Endometrial microvascular endothelial cells (primary cell): ENCODE measurements around the gene PLEKHG3. TPM values are rescaled to one million over a fixed set of nuclear protein-coding genes. Genes with fewer than 3 reads are reported as not detected.
"Not testable (repeated sequence)": the region's sequence is repeated elsewhere in the genome, so short reads cannot be mapped to it uniquely, and the experiment has no call there.

ENCODE experiments used
- in situ Hi-C: cut with HindIII; loops from 2 replicates; pipeline ENCODE4 v1.10.0; 2017; ENCODE audit warnings: low sequenced_read_pairs, low pct_unique_long_range_greater_than_20kb; ENCODE audit errors: inconsistent ontology term
- total RNA-seq: library from RNA; depleted of rRNA; stranded (reverse); fragments of >200 nt; gene quantifications from one replicate; pipeline ENCODE4 v1.2.3, GENCODE V29; 2015; ENCODE audit errors: inconsistent ontology term

Gene PLEKHG3
- total RNA-seq = 0.28 TPM

DNA sequence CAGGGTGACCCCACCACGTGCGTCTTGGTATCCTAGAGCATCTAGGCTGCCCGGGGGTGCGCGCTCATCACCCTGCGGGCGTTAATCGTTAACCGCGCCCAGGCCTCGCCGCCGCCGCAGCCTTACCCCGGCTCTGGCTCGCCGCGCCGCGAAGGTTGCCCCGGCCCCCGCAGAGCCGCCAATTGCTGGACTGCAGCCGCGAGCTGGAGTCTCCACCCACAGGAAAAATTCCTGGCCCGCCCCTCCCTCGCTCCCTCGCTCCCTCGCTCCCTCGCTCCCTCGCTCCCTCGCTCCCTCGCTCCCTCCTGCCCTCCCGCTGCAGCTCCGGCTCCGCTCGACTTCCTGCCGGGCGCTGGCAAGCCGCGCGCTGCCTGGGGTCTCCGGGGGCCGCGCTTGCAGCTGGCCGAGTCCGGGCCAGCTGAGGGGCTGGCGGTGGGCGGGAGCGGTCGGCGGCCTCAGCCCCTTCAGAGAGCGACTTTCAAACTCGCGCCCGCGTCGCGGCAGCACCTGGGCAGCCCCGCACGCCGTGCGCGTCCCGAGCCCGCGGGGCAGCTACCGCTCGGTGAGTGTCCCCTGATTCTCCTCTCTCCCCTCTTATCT is at the start of gene PLEKHG3:
PLEKHG3 (plus strand) TSS at position 282 of the 600 bp plus-strand sequence. CDS start 23,208 bp downstream, outside the sequence.
- in situ Hi-C loops = no loop called here

DNA sequence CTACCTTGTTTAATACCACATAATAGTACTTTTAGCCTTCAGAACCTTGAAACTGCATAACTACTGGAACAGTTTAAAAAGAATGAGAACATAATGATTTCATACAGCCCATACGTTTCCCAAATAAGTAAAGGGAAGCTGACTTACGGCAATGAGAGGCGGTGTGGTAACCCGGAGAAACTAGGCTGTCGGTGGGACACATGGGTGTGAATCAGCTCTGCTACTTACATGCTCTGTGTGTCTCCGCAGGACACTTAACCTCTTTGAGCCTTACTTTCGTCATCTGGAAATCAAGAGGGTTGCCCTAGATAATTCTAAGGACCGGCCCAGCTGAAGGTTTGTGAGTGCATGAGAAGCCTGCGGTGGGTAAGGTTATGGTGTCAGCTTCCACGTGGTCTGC is 49.3 kb upstream of the PLEKHG3 start:
- in situ Hi-C loops = no loop called here

DNA sequence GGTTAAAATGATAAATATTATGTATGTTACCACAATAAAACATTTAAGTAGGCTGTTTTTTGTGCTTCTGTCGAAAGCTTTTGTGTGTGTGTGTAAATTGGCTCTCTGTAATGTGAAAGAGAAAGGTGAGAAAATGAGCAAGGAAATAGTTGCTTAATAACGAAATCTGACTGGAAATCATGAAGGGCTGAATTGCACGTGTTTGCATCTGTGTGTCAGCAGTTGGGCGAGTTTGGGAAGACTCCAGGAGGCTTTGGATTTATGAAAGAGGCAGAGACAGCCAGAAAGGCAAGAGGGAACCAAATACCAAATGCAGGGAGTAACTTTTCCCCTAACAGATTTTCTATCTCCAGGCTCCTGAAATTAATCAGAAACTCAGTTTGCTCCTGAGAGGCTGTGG is 47.2 kb upstream of the PLEKHG3 start:
- in situ Hi-C loops = no loop called here

- in situ Hi-C loops = no loop called here
These were observed 46.0 kb upstream of the PLEKHG3 start for GRCh38 chr14:64658201-64658600.

DNA sequence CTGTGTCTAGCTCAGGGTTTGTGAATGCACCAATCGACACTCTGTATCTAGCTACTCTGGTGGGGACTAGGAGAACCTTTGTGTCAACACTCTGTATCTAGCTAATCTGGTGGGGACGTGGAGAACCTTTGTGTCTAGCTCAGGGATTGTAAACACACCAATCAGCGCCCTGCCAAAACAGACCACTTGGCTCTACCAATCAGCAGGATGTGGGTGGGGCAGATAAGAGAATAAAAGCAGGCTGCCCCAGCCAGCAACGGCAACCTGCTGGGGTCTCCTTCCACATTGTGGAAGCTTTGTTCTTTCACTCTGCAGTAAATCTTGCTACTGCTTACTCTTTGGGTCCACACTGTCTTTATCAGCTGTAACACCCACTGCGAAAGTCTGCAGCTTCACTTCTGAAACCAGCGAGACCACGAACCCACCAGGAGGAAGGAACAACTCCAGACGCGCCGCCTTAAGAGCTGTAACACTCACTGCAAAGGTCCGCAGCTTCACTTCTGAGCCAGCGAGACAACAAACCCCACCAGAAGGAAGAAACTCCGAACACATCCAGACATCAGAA is 45.4 kb upstream of the PLEKHG3 start:
- in situ Hi-C loops = not testable (repeated sequence)

GRCh38 chr14:64659366-64659765 is 44.9 kb upstream of the PLEKHG3 start:
- in situ Hi-C loops = no loop called here

GRCh38 chr14:64663174-64663573 is 41.0 kb upstream of the PLEKHG3 start:
- in situ Hi-C loops = no loop called here

DNA sequence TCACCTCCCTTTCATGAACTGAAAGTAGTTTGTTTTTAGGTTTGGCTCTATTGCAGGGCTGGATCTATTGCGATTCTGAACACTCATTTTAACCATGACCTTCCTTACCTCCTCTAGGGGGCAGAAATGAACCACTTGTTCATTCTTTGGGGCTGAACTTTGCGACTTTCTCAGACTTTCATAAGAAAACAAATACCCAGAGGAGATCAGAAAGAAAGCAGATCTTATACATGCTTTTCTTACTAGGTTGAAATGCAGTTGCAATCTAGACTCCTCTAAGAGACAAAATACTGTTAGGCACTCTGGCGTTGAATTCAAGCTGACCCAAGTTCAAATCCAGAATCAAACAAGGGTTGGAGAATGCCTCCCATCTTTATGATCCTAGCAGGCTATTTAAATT is 32.6 kb upstream of the PLEKHG3 start:
- in situ Hi-C loops = no loop called here

DNA sequence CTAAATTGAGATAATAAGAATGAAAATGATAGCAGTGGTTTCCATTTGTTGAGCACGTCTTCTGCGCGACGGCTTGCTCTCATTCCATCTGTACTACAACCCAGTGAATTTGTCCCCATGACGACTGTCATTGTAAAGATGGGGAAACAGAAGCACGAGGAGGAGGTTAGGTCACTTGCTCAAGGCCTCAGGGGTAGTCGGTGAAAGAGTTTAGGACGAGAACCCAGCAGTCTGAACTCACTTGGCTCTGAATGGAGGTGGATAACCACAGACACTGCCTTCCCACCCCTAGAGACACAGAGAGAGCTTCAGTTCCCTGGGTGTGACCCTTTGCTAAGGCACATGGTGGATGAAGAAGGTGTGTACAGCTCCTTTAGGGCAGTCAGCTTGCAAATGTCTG is 30.9 kb upstream of the PLEKHG3 start:
- in situ Hi-C loops = no loop called here

- in situ Hi-C loops = no loop called here
These were observed 30.5 kb upstream of the PLEKHG3 start for GRCh38 chr14:64673748-64674147.

DNA sequence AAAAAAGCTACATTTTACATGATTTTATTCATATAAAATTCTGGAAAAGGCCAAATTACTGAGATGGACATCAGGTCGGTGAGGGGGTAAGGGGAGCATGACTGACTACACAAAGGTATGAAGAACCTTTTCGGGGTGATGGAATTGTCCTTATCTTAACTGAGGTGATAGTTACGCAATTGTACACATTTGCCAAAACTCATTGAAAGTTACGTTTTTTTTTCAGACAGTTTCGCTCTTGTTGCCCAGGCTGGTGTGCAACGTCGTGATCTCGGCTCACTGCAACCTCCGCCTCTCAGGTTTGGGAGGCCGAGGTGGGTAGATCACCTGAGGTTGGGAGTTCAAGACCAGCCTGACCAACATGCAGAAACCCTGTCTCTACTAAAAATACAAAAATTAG is 29.4 kb upstream of the PLEKHG3 start:
- in situ Hi-C loops = no loop called here

DNA sequence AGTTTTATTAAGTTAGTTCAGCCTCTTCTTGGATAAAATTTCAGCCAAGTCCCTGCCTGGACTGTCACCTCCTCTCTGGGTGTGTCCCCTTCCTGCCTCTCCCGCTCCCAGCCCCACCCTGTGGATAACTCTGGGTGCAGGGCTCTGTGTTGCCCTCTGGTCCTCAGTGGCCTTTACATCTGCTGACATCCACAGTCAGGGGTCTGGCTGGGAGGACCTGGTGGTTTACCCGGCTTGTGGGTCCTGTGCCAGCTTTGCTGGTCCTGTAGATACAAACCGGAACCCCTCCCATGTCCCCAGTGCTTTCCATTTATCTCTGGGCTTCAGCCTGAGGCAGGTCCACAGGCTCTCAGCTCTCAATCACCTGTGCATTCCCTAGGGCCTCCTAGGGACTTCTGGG is 28.9 kb upstream of the PLEKHG3 start:
- in situ Hi-C loops = no loop called here

- in situ Hi-C loops = no loop called here
These were observed 27.7 kb upstream of the PLEKHG3 start for GRCh38 chr14:64676410-64677008.

GRCh38 chr14:64680013-64680713 is 24.1 kb upstream of the PLEKHG3 start:
- in situ Hi-C loops = no loop called here

GRCh38 chr14:64680714-64681065 is 23.5 kb upstream of the PLEKHG3 start:
- in situ Hi-C loops = no loop called here

GRCh38 chr14:64681796-64682710 is 22.2 kb upstream of the PLEKHG3 start:
- in situ Hi-C loops = no loop called here

DNA sequence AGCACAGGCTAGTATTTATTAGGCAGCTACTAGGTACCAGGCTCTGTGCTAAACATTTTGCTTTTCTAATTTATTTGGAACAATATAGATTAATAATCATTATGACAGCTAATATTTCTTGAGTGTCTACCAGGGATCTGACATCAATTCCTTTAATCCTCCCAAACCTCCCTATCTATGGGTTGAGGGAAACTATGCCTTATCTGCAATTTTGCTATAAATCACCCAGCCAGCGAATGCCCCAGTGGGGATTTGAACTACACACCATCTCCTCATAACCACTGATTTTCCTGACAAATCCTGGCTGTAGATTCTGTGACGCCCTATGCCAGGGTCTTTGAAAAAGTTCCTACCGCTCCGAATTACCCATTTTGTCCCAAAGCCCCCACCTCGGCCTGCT is 21.4 kb upstream of the PLEKHG3 start:
- in situ Hi-C loops = no loop called here

DNA sequence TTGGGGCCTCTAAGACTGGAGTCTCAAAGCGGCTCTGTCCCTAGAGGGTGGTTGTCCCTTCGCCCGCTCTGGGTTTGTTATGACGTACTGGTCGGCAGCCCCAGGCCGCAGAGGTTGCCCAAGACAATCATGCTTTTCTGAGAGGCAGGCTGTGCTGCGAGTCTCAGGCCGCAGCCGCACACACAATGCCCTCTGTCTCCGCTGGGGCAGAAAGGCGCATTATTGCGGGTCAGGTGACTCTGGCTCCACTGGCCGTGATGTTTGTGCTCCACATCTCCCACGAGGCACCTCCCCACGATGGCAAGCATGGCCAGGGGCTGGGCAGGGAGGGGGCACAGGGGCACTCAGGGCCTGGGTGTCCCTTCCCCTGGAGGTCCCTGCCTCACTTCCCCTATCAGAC is 21.0 kb upstream of the PLEKHG3 start:
- in situ Hi-C loops = no loop called here

GRCh38 chr14:64684091-64684490 is 20.1 kb upstream of the PLEKHG3 start:
- in situ Hi-C loops = no loop called here
